NCI-H2107 (cell line): ENCODE results near the gene ATP6V0D1.

ENCODE experiments used
- DNase-seq: peaks from one replicate; lab custom pipeline; 2025; lab: John Stamatoyannopoulos, UW

ATP6V0D1 gene

DNA sequence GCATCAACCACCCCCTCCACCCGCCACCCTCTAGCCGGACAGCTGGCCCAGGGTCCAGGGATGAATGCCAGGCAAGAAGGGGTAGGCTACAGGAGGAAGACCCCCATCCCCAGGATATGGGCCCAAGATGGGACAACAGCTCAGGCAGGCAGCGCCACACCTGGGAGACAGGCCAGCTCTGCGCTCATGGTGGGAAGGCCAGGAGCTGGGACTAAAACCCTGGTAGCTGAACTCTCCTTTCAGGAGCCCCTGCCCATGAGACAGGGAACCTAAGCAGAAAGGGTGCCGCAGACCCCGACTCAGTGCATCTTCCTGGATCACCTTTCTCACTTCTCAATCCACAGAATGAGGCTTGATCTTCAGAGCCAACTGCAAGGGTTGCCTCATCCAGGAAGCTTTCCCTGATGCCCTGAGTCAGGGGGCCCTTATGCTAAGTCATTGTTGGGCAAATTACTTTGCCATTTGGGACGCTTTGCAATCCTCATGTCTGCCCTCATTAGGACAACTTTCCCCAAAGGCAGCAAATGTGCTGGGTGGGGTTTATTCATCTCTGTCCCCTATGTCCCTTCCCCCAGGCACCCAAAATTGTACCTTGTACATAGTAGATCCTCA lies 73.7 kb downstream of the ATP6V0D1 start:
- no peak for DNase-seq

GRCh38 chr16:67406111-67406971 lies 74.6 kb downstream of the ATP6V0D1 start:
- no peak for DNase-seq

DNA sequence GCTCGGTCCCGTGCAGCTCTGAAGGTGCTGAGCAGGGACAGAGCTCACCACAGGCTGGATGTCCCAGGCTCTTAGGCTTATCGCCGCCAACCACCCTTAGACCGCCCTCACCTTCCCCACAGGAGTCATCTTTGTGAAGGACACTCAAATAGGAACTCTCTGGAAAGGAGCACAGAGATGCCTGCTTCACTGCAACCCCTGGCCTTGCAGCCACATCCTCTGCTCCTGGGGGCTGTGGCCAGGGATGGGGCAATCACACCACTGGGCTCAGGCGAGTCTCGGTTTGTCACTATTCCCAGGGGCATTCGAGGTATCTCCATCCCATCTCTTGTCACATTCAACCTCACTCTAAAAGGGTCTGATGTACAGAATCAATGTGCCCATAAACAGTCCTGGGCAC lies 75.6 kb downstream of the ATP6V0D1 start:
- no peak for DNase-seq

GRCh38 chr16:67404740-67405226 lies 76.2 kb downstream of the ATP6V0D1 start:
- no peak for DNase-seq

- no peak for DNase-seq
These were observed 76.9 kb downstream of the ATP6V0D1 start for GRCh38 chr16:67403976-67404555.

DNA sequence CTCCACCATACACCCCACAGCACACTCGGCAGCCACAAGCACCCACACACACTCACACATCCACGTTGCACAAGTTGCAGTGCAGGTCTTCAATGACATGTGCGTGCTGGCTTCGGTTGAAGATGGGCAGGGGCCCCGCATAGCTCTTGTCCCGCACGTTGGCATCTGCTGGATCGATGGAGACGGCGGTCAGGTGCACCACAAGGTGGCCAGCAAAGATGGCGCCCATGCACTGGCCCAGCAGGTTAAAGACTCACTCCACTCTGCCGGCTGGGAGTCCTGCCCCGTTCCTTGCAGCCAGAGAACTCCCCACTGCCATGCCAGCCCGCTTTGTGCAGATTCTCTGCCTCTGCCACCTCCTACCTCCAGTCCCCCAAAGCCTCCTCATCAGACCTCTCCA lies 80.1 kb downstream of the ATP6V0D1 start:
- DNase-seq = no peak

GRCh38 chr16:67399749-67400704 lies 80.9 kb downstream of the ATP6V0D1 start:
- peak; percentile 53 for DNase-seq

DNA sequence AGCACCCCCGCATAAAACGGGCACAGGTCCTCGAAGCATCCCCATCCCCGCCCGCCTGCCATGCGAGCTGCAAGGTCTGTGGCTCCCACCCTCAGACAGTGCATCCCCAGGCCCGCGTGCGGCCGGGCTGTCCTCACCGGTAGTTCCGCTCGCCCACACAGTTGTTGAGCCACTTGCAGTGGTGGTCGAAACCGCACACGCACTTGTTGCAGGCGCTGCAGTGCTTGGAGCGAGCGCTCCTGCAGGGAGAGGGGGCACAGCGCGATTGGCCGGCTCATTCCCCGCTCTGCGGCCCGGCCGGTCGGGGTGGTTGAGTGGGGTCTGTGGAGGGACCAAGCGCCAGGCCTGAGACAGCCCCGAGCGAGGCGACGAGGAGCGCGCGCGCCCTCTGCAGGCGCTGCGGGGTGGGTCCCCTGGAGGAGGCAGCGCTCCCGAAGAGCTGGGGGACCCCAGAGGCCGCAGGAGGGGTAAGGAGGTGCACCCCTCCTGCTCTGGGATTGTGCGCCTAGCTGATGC lies 81.7 kb downstream of the ATP6V0D1 start:
- DNase-seq = no peak

DNA sequence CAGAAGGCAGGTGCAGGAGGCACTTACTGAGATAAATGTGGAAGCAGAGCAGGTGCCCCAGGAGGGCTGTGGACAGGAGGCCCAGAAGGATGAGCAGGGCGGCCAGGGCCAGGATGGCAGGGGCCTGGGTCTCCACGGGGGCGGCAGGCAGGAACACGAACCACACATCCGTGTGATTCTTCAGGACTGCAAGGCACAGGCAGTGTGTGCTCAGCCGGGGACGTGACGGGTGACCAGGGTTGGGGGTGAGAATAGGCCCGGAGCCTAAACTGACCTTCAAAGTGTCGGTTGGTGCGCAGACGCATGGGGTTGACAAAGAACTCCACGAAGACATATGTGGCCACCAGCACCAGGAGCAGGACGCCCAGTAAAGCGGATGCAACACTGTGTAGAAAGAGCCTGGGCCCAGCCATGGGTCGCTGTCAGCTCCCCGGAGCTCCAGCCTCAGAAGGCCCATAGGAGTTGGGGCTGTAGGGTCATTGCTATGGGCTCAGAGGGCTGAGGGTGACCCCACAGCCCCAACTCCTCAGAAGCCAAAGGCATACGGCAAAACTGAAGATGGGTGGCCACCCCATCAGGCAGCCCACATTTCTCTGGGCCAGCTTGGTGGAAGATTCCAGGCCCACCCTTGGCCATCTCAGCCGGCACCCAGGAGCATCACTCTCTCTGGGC lies 82.3 kb downstream of the ATP6V0D1 start:
- no peak for DNase-seq

- peak; percentile 49 for DNase-seq
These were observed 83.0 kb downstream of the ATP6V0D1 start for GRCh38 chr16:67397812-67398545.

DNA sequence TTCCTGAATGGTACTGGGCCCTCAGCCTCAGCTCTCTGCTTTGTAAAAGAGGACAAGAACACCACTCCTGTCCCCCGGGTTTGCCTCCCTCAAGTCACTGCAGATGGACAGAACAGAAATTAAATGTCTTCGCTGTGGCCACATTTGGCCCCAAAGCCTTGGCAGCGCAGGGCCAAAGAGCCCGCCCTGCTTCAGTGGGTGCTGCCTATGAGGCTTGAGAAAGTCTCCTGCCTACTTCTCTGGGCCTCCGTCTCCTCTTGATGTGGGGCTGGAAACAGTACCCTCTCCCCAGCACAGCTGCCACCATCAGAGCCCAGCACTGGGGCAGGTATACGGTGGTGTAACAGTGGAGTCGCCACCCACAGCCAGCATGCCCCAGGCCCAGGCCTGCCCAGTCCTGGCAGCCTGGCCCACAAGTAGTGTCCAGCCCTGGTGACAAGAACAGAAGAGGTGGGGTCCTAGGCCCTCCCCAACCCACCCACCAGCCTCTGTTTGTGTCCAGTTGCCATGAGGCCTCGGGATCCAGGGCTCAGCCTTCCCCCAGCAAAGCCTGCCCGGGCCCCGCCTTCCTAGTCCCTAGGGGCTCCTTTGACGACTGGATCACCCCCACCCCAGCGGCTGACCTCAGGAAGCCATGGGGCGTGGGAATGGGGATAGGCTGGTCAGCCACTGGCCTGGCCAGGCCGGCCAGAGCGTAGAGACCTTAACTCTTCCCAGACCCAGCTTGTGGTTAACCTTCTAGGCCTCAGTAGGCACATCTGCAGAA lies 83.7 kb downstream of the ATP6V0D1 start:
- DNase-seq = no peak

DNA sequence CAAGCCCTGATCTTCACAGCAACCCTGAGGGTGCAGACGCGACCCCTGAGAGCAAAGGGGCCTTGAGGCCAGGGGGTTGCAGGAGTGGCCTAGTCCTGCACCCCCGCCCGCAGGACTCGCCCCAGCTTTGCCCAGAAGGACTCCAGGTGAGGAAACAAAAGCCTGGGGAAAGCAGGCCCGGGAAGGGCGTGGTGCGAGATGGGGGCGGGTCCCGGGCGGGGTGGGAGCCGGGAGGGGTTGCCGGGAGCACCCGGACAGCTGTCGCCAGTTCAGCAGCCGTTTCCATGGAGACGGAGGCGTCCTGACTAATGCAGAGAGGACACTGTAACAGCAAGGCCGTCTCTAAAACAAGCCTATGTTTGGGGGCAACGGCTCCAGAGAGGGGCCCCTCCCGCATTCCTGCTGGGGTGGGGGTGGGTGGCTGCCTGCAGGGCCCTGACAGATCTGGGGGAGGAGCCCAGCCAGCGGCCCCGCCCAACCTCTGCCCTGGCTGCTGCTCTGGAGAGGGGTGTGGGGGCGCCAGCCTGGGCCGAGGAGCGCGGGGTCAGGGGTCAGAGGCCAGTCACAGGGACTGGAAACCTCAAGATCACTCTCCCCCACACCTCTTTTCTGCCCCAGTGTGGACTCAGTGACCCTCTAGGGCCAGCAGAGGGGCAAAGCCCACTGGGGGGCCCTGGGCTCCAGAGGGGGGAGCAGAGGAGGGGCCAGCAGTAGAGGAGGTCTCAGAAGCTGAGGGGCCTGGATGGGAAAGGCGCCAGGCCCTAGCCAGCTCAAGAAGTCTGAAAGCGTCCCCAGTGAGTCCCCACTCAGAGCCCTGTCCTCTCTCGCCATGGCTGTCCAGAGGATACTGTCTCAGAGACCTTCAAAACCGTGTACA lies 84.6 kb downstream of the ATP6V0D1 start:
- peak; percentile 91 for DNase-seq

DNA sequence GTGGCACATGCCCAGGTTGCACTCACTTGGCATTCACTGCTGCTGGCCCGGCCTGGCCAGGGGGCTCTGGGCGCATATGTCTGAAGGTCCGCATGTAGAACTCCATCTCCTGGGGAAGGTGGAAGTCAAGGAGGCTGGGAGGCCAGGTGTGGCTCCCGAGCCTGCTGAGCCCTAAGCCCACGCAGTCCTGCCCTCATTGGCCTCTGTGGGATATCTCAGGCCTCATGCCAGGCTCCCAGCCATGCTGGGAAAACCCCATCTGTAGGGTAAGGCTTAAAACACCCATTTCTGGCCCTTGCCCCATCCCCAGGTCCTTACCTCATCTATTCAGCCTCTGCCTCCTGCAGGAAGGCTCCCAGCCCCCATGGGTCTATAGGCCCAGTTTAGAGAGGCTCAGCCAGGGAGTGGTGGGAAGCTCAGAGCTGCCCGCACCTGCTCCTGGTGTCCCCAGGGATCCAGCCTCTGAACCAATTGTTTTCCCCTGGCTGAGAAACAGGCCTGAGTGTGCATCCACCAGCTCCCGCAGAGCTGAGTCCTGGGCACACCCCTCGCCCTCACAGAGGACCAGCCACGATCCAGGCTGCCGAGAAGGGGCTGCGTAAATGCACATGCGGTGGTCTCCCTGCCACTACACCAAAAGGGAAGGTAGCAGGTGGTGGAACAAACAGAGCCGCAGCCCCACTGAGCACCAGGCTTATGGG lies 85.3 kb downstream of the ATP6V0D1 start:
- peak; percentile 90 for DNase-seq

DNA sequence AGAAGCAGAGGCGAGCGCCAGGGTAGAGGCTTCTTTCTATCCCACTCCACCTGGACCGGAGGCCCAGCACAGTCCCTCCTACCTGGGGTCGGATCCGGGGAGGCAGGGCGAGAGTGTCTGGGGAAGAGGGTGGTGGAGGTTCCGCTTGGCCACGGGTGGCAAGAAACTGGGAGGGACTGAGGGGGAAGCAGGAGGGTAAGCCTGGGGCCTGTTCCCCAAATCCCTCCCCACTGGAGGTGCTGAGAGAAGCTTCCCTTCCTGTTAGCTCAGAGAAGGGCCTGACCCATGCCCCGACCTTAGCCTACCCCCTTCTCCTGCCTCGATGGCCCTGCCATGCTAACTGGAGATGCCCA lies 85.9 kb downstream of the ATP6V0D1 start:
- no peak for DNase-seq

DNA sequence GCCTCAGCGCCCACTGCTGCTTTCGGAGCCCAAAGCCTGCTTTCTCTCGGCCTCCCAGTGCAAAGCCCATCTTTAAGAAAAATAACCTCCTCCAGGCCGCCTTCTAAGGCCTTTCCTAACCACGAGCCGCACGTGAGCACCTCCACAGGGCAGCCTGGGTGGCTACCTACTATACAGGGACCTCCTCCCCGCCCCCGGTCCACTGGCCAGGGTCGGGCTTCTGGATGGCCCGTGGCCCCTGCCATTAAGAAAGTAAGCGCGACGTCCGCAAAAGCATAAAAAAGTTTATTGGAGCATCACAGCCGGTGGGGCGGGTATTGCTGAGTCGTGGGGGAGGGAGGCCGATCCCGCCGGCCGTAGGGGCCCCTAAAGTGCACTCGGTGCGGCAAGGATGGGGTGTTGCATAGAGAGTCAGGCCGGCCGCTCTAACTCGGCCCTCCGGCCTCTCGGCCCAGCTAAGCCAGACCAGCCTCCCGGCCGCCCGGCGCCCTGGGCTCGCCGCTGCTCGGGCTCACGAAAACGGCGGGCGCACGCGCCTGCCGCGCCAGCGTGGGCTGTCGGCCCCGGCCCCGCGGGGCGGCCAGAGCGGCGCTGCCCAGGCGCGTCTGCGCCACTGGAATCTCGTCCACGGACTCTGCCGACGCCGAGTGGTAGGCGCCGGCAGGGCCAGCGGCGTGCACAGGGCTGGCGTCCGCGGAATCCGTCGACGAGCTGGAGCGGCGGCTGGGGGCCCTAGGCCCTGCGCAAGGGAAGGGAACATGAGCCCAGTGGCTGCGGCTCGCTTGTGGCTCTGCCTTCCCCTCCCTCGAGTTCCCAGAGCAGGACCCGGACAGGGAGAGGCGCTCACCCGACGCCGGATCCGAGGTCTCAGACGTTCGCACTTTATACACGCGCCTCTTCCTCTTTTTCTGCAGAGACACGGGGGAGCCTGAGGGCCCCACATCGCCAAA lies 86.5 kb downstream of the ATP6V0D1 start:
- no peak for DNase-seq

DNA sequence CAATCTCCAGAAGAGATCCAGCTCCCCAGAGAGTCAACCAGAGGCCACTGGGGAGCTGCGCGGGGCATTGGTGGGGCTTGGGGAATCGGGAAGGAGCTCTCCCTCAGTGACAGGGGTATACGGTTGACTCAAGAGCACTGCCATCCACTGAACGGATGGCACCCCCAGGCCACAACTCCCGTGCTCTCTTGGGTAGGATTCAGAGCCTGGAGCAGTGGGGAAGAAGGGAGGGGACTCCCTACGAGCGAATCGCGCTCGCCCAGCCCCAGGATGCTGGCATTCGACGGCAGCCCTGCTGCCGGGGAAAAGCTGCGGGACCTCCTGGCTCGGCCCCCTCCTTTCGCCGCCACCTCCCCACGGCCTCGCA lies 87.2 kb downstream of the ATP6V0D1 start:
- no peak for DNase-seq
